ENCODE data around the gene IL34. TPM values are rescaled to one million over a fixed set of nuclear protein-coding genes. Genes with fewer than 3 reads are reported as not detected.

The IL34 gene
- total and polyA plus RNA-seq, 2 of the 13 experiments (the other 11 are each of a cell fraction or from before 2014, with no cell fraction given), result 1.2 to 1.3 TPM

DNA sequence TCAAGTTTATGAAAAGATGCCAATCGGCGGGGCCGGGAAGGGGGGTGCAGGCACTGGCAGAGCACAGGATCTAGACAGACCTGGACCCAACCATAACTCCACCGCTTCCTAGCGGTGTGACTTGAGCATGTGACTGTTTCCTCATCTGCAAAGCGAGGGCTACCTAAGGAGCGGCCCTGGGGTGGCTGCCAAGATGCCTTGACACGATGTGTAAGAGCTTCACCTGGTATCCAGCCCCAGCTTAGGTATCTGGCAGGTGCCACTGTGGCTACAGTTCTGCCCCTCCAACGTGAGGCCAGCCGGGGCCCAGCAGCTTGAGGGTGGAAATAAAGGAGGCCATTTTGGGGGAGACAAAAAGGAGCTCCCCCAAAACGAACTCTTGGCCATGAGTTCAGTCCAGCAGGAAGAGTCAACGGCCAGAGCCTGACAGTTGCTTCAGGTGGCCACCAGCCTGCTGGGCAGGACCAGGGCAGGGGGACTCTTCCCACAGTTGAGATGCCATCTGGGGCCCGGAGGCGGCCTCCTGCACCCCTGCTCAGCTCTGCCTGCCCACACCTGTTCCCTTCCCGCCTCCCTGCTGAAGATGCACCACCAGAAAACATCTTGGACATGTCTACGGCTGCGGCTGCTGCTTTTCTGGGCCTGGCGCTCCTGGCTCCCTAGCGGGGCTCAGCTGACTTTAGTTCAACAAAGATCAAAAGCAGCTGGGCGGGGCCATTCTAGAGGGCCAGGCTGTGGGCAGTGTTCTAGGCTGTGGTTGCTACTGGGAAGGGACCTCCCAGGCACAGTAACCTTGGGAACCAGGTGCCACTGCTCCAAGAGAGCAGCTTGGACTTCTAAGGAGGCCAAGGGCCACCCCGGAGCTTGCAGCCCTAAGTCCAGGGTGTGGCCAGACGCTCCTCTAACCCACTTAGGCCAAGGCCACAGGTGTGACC is 42.9 kb downstream of the IL34 start (continued):
- TF ChIP-seq, protein P1, sequence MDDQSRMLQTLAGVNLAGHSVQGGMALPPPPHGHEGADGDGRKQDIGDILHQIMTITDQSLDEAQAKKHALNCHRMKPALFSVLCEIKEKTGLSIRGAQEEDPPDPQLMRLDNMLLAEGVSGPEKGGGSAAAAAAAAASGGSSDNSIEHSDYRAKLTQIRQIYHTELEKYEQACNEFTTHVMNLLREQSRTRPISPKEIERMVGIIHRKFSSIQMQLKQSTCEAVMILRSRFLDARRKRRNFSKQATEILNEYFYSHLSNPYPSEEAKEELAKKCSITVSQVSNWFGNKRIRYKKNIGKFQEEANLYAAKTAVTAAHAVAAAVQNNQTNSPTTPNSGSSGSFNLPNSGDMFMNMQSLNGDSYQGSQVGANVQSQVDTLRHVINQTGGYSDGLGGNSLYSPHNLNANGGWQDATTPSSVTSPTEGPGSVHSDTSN (CRISPR knock-in tag; IDR thresholded peaks at IDR 0.05; ENCODE audit: borderline replicate concordance), result no peak
- TF ChIP-seq KDM1A (CRISPR knock-in tag; IDR thresholded peaks at IDR 0.05) (no peak), ZNF33A (CRISPR knock-in tag; IDR thresholded peaks at IDR 0.05; ENCODE audit: borderline replicate concordance) (no peak), JARID2 (CRISPR knock-in tag; IDR thresholded peaks at IDR 0.05; ENCODE audit: insufficient replicate concordance) (no peak), ZNF260 (CRISPR knock-in tag; IDR thresholded peaks at IDR 0.05; ENCODE audit: borderline replicate concordance, low read depth) (no peak), ZNF232 (CRISPR knock-in tag; IDR thresholded peaks at IDR 0.05; ENCODE audit: borderline replicate concordance) (peak; percentile 41; the same call in 1 of the 2 replicates), TAF1 (CRISPR knock-in tag; IDR thresholded peaks at IDR 0.05) (no peak), ZNF772 (CRISPR knock-in tag; IDR thresholded peaks at IDR 0.05) (no peak), HDAC2 (CRISPR knock-in tag; IDR thresholded peaks at IDR 0.05) (peak; percentile 70), FOXJ3 (CRISPR knock-in tag; IDR thresholded peaks at IDR 0.05; ENCODE audit: borderline replicate concordance) (peak; percentile 66; the same call in 1 of the 2 replicates), KLF12 (CRISPR knock-in tag; IDR thresholded peaks at IDR 0.05; ENCODE audit: borderline replicate concordance) (peak; percentile 62; the same call in 1 of the 2 replicates), HNRNPL (IDR thresholded peaks at IDR 0.05; ENCODE audit: low read depth, low read length) (peak; percentile 94), HMG20A (CRISPR knock-in tag; IDR thresholded peaks at IDR 0.05; ENCODE audit: borderline replicate concordance) (no peak), ZNF530 (CRISPR knock-in tag; IDR thresholded peaks at IDR 0.05; ENCODE audit: low read depth) (no peak), ZBTB3 (CRISPR knock-in tag; IDR thresholded peaks at IDR 0.05; ENCODE audit: borderline replicate concordance, low read depth) (no peak), ZKSCAN5 (CRISPR knock-in tag; IDR thresholded peaks at IDR 0.05) (no peak), ZSCAN21 (CRISPR knock-in tag; IDR thresholded peaks at IDR 0.05; ENCODE audit: borderline replicate concordance) (0 out of 2 replicates have a peak, but pooled peaks have one; percentile 18), SSRP1 (CRISPR knock-in tag; IDR thresholded peaks at IDR 0.05) (no peak), BHLHE40 (IDR thresholded peaks at IDR 0.05; ENCODE audit: low read length) (0 out of 2 replicates have a peak, but pooled peaks have one; percentile 11), HNRNPUL1 (IDR thresholded peaks at IDR 0.05; ENCODE audit: low read depth, low read length) (no peak), HOXA7 (CRISPR knock-in tag; IDR thresholded peaks at IDR 0.05) (no peak), ZNF225 (CRISPR knock-in tag; IDR thresholded peaks at IDR 0.05) (no peak), ZSCAN29 (CRISPR knock-in tag; conservative IDR thresholded peaks at IDR 0.05) (no peak)
- TF ChIP-seq, protein P2, sequence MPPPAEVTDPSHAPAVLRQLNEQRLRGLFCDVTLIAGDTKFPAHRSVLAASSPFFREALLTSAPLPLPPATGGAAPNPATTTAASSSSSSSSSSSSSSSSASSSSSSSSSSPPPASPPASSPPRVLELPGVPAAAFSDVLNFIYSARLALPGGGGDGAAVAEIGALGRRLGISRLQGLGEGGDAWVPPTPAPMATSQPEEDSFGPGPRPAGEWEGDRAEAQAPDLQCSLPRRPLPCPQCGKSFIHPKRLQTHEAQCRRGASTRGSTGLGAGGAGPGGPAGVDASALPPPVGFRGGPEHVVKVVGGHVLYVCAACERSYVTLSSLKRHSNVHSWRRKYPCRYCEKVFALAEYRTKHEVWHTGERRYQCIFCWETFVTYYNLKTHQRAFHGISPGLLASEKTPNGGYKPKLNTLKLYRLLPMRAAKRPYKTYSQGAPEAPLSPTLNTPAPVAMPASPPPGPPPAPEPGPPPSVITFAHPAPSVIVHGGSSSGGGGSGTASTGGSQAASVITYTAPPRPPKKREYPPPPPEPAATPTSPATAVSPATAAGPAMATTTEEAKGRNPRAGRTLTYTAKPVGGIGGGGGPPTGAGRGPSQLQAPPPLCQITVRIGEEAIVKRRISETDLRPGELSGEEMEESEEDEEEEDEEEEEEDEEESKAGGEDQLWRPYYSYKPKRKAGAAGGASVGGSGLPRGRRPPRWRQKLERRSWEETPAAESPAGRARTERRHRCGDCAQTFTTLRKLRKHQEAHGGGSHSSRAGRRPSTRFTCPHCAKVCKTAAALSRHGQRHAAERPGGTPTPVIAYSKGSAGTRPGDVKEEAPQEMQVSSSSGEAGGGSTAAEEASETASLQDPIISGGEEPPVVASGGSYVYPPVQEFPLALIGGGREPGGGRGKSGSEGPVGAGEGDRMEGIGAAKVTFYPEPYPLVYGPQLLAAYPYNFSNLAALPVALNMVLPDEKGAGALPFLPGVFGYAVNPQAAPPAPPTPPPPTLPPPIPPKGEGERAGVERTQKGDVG (CRISPR knock-in tag; IDR thresholded peaks at IDR 0.05; ENCODE audit: borderline replicate concordance), result 0 out of 2 replicates have a peak, but pooled peaks have one; percentile 52
- TF ChIP-seq, protein P3, sequence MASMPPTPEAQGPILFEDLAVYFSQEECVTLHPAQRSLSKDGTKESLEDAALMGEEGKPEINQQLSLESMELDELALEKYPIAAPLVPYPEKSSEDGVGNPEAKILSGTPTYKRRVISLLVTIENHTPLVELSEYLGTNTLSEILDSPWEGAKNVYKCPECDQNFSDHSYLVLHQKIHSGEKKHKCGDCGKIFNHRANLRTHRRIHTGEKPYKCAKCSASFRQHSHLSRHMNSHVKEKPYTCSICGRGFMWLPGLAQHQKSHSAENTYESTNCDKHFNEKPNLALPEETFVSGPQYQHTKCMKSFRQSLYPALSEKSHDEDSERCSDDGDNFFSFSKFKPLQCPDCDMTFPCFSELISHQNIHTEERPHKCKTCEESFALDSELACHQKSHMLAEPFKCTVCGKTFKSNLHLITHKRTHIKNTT (CRISPR knock-in tag; IDR thresholded peaks at IDR 0.05), result no peak
